Activated CD4-positive, alpha-beta T cell treated with anti-CD3 and anti-CD28 coated beads, Interleukin-2, amount 50 U/mL, for 24 hours (primary cell): ENCODE results near the gene PLCB3.

Experiments used
- DNase-seq, 2 donors: peaks; one replicate each; pipeline ENCODE4 v3.0.0-alpha.2; 2020; ENCODE audit warnings: low read depth in 1 of 2, low spot score in 1 of 2

PLCB3 gene

GRCh38 chr11:64220798-64221197, 30.5 kb upstream of the PLCB3 start:
- no peak for DNase-seq

- no peak for DNase-seq
Observed at GRCh38 chr11:64222651-64223000, 28.7 kb upstream of the PLCB3 start.

- no peak for DNase-seq
Observed at GRCh38 chr11:64223001-64223651, 28.2 kb upstream of the PLCB3 start.

- no peak for DNase-seq
Observed at GRCh38 chr11:64224151-64224890, 27.0 kb upstream of the PLCB3 start.

- DNase-seq = no peak
Observed at GRCh38 chr11:64224891-64225607, 26.3 kb upstream of the PLCB3 start.

- peak; percentile 94 for DNase-seq
Observed at GRCh38 chr11:64225608-64226506, 25.5 kb upstream of the PLCB3 start, which contains the start of the genes NUDT22 and TRPT1. TSS of gene NUDT22 (plus strand) at chr11:64226274. CDS start at chr11:64226653, 379 bp downstream. TSS of gene TRPT1 (minus strand) at chr11:64226186. CDS start at chr11:64225860, 326 bp downstream.

- DNase-seq = no peak
Observed at GRCh38 chr11:64226507-64227051, 24.8 kb upstream of the PLCB3 start.

- DNase-seq = no peak
Observed at GRCh38 chr11:64227405-64227956, 23.8 kb upstream of the PLCB3 start.

GRCh38 chr11:64229090-64229743, 22.1 kb upstream of the PLCB3 start:
- no peak for DNase-seq

- DNase-seq = no peak
Observed at GRCh38 chr11:64229744-64230170, 21.6 kb upstream of the PLCB3 start.

GRCh38 chr11:64230171-64230984, 21.0 kb upstream of the PLCB3 start, which contains the start of gene DNAJC4:
TSS of gene DNAJC4 (plus strand) at chr11:64230548. CDS start at chr11:64230855, 307 bp downstream.
- DNase-seq = peak; percentile 67 to 83

GRCh38 chr11:64230985-64231365, 20.4 kb upstream of the PLCB3 start:
- DNase-seq = no peak

GRCh38 chr11:64231546-64231945, 19.8 kb upstream of the PLCB3 start:
- no peak for DNase-seq

GRCh38 chr11:64232182-64232966, 19.0 kb upstream of the PLCB3 start:
- DNase-seq = no peak

GRCh38 chr11:64232967-64233315, 18.4 kb upstream of the PLCB3 start:
- DNase-seq = no peak

GRCh38 chr11:64233913-64234586, 17.3 kb upstream of the PLCB3 start, which contains the start of gene VEGFB:
TSS of gene VEGFB (plus strand) at chr11:64234584. CDS start at chr11:64234834, 250 bp downstream.
- DNase-seq = no peak

GRCh38 chr11:64234647-64235379, 16.5 kb upstream of the PLCB3 start:
- no peak for DNase-seq
